Stimulated activated effector memory CD8-positive, alpha-beta T cell treated with anti-CD3 and anti-CD28 coated beads, Interleukin-12 subunit alpha, Interleukin-12 subunit beta, amount 100 ng/mL, for 72 hours (primary cell): ENCODE results near the gene RNF145.
A peak's percentile ranks its signal among the peaks of the same experiment; 100 is the strongest.
"Not testable (repeated sequence)": the region's sequence is repeated elsewhere in the genome, so short reads cannot be mapped to it uniquely, and the experiment has no call there.

Experiments used
- ATAC-seq: fragments of 150-1000 bp; cut with Tn5 transposase; 2 replicates; pipeline ENCODE4 v1.10.0; 2021
- DNase-seq, 2 donors: peaks; one replicate each; pipeline ENCODE4 v3.0.0; 2021 to 2022; ENCODE audit warnings: low spot score in 2 of 2
- H3K27ac Mint-ChIP-seq: one replicate; pipeline ENCODE4 v1.8.0; 2022; ENCODE audit warnings: mild to moderate bottlenecking, mixed read lengths
- H3K36me3 Mint-ChIP-seq: one replicate; pipeline ENCODE4 v1.8.0; 2022; ENCODE audit warnings: mild to moderate bottlenecking, mixed read lengths
- H3K4me1 Mint-ChIP-seq: one replicate; pipeline ENCODE4 v1.8.0; 2022; ENCODE audit warnings: mixed read lengths
- H3K4me3 Mint-ChIP-seq: one replicate; pipeline ENCODE4 v1.8.0; 2022; ENCODE audit warnings: mild to moderate bottlenecking, mixed read lengths
- H3K9me3 Mint-ChIP-seq: one replicate; pipeline ENCODE4 v1.8.0; 2022; ENCODE audit warnings: mixed read lengths

RNF145 gene

GRCh38 chr5:159228097-159228496 lies 18.7 kb upstream of the RNF145 start:
- H3K9me3 Mint-ChIP-seq, DNase-seq, H3K4me1 Mint-ChIP-seq, H3K36me3 Mint-ChIP-seq, ATAC-seq, H3K4me3 Mint-ChIP-seq, H3K27ac Mint-ChIP-seq: not testable (repeated sequence)

- no peak overlapping the region for H3K27ac Mint-ChIP-seq
- H3K36me3 Mint-ChIP-seq: no peaks in the 10 kb centered on the region
- H3K4me1 Mint-ChIP-seq: no peaks in the 10 kb centered on the region
- DNase-seq (no peak), ATAC-seq (no peak)
- H3K9me3 Mint-ChIP-seq: no peaks in the 10 kb centered on the region
- no peak overlapping the region for H3K4me3 Mint-ChIP-seq
Observed at GRCh38 chr5:159227452-159227851, 18.1 kb upstream of the RNF145 start.

- no peak for ATAC-seq
- Mint-ChIP-seq H3K36me3 (no peaks in the 10 kb centered on the region), H3K4me3 (no peak overlapping the region), H3K4me1 (no peaks in the 10 kb centered on the region), H3K9me3 (no peaks in the 10 kb centered on the region), H3K27ac (no peak overlapping the region)
- DNase-seq: no peak
Observed at GRCh38 chr5:159226451-159226850, 17.1 kb upstream of the RNF145 start.

DNA sequence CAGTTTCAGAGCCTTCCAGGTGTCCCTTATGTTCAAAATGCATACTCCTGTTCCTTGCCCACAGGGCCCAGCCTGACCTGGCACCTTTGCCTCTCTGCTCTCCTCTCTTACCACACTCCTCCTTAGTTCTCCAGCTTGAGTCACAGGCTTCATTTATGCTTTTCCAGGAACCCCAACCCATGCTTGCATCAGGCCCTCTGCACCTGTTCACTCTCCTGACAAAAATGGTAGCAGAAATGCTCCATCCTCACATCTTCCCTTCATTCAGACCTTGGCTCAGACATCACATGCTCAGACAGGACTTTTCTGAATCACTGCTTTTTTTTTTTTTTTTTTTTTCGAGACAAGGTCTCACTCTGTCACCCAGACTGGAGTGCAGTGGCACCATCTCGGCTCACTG lies 15.1 kb upstream of the RNF145 start:
- DNase-seq (no peak), ATAC-seq (no peak)
- no peak overlapping the region for H3K27ac Mint-ChIP-seq
- no peaks in the 10 kb centered on the region for H3K36me3 Mint-ChIP-seq
- H3K4me3 Mint-ChIP-seq: no peak overlapping the region
- no peaks in the 10 kb centered on the region for H3K4me1 Mint-ChIP-seq
- H3K9me3 Mint-ChIP-seq: no peaks in the 10 kb centered on the region

DNA sequence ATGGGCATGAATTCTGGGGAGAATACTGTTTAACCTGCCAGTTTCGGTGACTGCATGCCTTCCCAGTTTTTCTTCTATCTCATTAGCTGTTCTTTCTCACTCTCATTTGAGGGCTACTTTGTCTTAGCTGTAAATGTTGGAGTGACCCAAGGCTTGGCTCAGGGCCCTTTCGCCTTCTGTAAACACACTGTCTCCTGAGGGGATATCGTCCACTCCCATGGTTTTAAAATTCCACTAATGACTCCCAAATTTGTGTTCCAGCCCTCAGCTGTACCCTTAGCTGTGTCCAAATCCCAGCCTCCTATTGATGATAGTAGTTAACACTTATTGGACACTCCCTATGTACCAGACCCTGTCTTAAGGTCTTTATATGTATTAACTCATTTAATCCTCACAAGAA lies 14.1 kb upstream of the RNF145 start:
- DNase-seq (no peak), ATAC-seq (no peak)
- no peak overlapping the region for H3K27ac Mint-ChIP-seq
- no peaks in the 10 kb centered on the region for H3K4me1 Mint-ChIP-seq
- H3K9me3 Mint-ChIP-seq: no peaks in the 10 kb centered on the region
- no peak overlapping the region for H3K4me3 Mint-ChIP-seq
- H3K36me3 Mint-ChIP-seq: no peaks in the 10 kb centered on the region

GRCh38 chr5:159220206-159220605 lies 10.9 kb upstream of the RNF145 start:
- Mint-ChIP-seq H3K4me1 (peaks cover 7% of the 10 kb centered on the region), H3K9me3 (no peaks in the 10 kb centered on the region), H3K36me3 (no peaks in the 10 kb centered on the region), H3K4me3 (no peak overlapping the region), H3K27ac (no peak overlapping the region)
- ATAC-seq (no peak), DNase-seq (no peak)

DNA sequence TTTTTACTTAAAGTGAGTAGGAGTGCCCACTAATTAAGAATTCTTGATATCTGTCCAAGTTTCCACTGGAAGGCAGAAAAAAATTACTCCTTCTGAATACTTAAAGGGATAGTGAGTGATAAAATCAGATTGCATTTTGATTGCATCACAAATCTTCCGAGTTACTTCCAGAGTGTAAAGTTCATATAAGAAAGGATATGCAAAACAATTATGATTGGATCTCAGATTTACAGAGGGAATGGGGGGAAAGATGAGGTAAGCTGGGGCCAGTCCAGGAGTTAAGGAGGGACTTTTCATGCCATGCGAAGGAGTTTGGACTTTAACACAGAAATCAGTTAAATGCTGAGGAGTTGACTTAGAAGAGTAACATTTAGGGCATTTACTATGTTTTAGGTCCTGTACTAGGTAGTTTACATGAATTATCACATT lies 9.3 kb upstream of the RNF145 start:
- ATAC-seq (no peak), DNase-seq (no peak)
- H3K9me3 Mint-ChIP-seq: no peaks in the 10 kb centered on the region
- no peaks in the 10 kb centered on the region for H3K36me3 Mint-ChIP-seq
- no peak overlapping the region for H3K27ac Mint-ChIP-seq
- no peak overlapping the region for H3K4me3 Mint-ChIP-seq
- H3K4me1 Mint-ChIP-seq: peaks cover 7% of the 10 kb centered on the region

DNA sequence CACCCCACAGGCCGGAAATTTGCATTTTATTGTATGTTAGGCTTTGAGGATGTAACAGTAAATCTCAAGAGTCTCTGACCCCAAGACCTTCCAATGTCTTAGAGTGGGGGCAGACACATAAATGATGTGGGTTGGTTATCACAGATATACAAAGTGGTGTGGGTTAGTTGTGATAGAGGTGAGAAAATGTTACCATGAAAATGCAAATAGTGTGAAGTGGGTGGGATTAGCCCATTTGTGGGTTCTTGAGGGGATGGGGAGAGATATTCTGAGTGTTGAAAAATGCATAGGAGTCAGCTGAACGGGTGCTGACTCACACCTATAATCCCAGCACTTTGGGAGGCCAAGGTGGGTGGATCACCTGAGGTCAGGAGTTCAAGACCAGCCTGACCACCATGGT lies 7.9 kb upstream of the RNF145 start:
- no peaks in the 10 kb centered on the region for H3K36me3 Mint-ChIP-seq
- no peaks in the 10 kb centered on the region for H3K9me3 Mint-ChIP-seq
- DNase-seq (no peak), ATAC-seq (peak; percentile 58)
- no peak overlapping the region for H3K27ac Mint-ChIP-seq
- peaks cover 7% of the 10 kb centered on the region for H3K4me1 Mint-ChIP-seq
- H3K4me3 Mint-ChIP-seq: no peak overlapping the region

- Mint-ChIP-seq H3K27ac (no peak overlapping the region), H3K36me3 (no peaks in the 10 kb centered on the region), H3K9me3 (no peaks in the 10 kb centered on the region), H3K4me1 (peaks cover 7% of the 10 kb centered on the region), H3K4me3 (no peak overlapping the region)
- DNase-seq: no peak
- no peak for ATAC-seq
Observed at GRCh38 chr5:159216454-159216853, 7.1 kb upstream of the RNF145 start.

- Mint-ChIP-seq H3K4me1 (peaks cover 7% of the 10 kb centered on the region), H3K4me3 (no peak overlapping the region), H3K36me3 (no peaks in the 10 kb centered on the region), H3K9me3 (no peaks in the 10 kb centered on the region), H3K27ac (no peak overlapping the region)
- DNase-seq (no peak), ATAC-seq (no peak)
Observed at GRCh38 chr5:159215886-159216285, 6.5 kb upstream of the RNF145 start.

DNA sequence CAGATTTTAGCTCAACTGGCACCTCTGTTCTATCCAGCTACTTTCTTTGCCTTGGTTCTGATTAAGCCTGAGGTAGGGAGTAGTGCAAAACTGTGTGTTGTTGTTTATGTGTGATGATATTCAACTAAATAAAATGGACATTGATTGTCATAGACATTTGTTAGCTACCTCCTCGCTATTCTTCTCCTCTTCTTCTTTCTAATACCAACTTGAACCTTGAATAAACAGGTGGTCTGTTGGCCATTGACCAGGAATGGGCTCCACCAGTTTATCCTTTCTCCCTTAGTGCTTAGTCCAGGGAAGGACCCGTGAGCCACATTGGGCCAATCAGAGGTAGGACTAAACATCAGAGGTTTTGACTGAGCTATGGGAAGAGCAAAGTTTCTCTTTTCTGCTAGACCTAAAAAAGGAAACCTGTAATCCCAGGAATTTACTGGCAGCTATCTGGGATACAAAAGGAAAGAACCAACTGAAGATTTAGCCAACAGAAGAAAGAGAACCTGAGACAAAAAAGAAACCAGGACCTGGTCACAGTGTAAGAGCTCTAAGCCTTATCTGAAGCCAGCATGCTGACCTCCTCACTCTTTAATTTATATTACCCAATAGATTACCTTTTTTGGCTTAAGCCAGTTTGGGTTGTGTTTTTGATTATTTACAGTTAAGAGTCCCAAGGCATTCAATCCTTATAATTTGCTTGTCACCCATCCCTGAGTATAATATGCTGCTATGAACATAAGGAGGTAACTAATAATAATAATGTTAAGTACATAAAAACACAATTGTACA lies 5.3 kb upstream of the RNF145 start:
- no peaks in the 10 kb centered on the region for H3K9me3 Mint-ChIP-seq
- peaks cover 17% of the 10 kb centered on the region for H3K4me1 Mint-ChIP-seq
- no peak for ATAC-seq
- peaks cover 4% of the 10 kb centered on the region for H3K36me3 Mint-ChIP-seq
- H3K4me3 Mint-ChIP-seq: no peak overlapping the region
- no peak for DNase-seq
- H3K27ac Mint-ChIP-seq: no peak overlapping the region

- H3K9me3 Mint-ChIP-seq: no peaks in the 10 kb centered on the region
Observed at GRCh38 chr5:159212657-159213462, 3.5 kb upstream of the RNF145 start.

GRCh38 chr5:159211729-159212174 lies 2.4 kb upstream of the RNF145 start:
- Mint-ChIP-seq H3K9me3 (no peaks in the 10 kb centered on the region), H3K4me1 (peaks cover 25% of the 10 kb centered on the region), H3K27ac (no peak overlapping the region), H3K4me3 (no peak overlapping the region), H3K36me3 (peaks cover 28% of the 10 kb centered on the region)
- DNase-seq (no peak), ATAC-seq (no peak)

More at GRCh38 chr5:159212657-159213462, 3.5 kb upstream of the RNF145 start:
- DNase-seq (no peak), ATAC-seq (no peak)
- Mint-ChIP-seq H3K27ac (no peak overlapping the region), H3K4me3 (no peak overlapping the region), H3K4me1 (peaks cover 23% of the 10 kb centered on the region), H3K36me3 (peaks cover 18% of the 10 kb centered on the region)

DNA sequence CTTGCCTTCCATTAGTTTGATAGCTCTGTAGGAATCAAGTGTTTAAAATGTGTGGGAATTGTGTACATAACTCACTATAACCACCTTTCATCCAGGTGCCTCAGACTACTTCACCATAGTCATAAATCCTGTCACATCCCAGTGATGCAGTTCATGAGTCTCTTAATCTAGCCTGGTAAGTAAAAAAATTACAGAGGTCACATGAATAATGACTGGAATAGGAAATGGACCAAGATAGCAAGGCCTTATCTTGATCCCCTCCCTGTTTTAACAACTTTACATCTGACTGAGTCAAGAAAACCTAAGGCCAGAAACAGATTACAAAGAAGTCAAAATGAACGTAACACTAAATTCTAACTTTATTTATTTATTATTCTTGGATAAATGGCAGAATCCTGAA lies 1.5 kb upstream of the RNF145 start:
- Mint-ChIP-seq H3K4me3 (peak overlapping the region; percentile 100), H3K27ac (peak overlapping the region; percentile 99), H3K36me3 (peaks cover 37% of the 10 kb centered on the region), H3K9me3 (no peaks in the 10 kb centered on the region), H3K4me1 (peaks cover 33% of the 10 kb centered on the region)
- ATAC-seq (no peak), DNase-seq (no peak)

DNA sequence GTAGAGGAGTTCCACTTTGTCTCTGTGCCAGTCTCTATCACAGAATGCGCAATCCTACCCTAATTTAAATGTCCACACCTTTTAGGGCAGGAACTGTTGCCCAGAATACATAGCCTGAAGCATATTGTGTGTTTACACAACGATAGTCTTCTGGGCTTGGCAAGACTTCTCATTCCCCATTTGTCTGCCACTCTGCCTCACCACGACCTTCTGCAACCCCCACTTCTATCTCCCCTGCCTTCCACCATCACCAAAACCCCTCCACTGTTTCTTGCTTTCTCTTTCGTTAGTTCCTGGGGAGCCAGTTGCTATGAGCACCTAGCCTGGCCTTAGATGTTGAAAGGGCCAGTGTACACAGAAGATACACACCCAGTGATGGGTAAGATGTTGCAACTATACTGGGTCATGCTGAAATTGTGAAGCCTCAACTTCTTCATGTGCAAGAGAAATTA lies 883 bp upstream of the RNF145 start:
- Mint-ChIP-seq H3K4me3 (peak overlapping the region; percentile 100), H3K9me3 (no peaks in the 10 kb centered on the region), H3K27ac (peak overlapping the region; percentile 99), H3K36me3 (peaks cover 40% of the 10 kb centered on the region), H3K4me1 (peaks cover 39% of the 10 kb centered on the region)
- ATAC-seq: no peak
- no peak for DNase-seq
